GM03348 (cell line): ENCODE data around the gene GRM8.
A peak's percentile ranks its signal among the peaks of the same experiment; 100 is the strongest.
"Not testable (repeated sequence)": the region's sequence is repeated elsewhere in the genome, so short reads cannot be mapped to it uniquely, and the experiment has no call there.

Experiments
- DNase-seq: peaks from one replicate; pipeline ENCODE4 v3.0.0; 2012; ENCODE audit warnings: low spot score

GRM8 gene

DNA sequence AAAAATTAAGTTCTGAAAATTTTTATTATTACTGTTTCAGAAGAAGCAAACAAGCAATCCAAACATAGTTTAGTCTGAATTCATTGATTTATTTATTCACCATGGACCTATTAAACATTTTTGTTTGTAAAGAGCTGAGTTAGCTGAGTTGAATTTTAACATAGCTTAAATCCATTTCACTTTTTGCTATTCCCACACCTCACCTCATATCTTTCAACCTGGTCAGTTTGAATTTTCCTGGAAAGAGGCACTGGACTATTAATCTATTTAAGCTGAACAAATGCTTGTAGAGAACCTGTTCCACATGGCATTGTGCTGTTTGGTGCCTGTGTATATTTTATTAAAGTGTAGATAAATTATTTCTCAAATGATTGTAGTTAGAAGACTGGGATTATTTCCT is 344.2 kb downstream of the GRM8 start:
- DNase-seq = not testable (repeated sequence)

DNA sequence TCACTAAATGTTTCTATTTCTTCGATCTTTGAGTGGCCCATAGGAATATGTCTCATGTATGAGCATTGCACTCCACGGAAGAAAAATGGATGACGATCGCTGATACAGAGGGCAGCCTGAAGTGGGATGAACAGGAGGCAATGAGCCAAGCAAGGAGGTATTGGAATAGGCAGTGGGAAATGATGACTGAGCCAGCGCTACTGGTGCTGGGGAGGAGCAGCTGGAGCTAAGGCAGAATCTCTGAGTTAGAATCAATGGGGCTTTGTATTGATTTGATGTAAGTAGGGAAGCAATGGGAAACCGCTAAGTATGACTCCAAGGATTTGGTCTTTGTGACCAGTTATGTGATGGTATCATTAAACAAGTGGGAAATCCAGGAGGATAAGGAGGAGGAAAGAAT is 345.1 kb downstream of the GRM8 start:
- not testable (repeated sequence) for DNase-seq

GRCh38 chr7:126905255-126905654 is 347.5 kb downstream of the GRM8 start:
- DNase-seq = not testable (repeated sequence)

DNA sequence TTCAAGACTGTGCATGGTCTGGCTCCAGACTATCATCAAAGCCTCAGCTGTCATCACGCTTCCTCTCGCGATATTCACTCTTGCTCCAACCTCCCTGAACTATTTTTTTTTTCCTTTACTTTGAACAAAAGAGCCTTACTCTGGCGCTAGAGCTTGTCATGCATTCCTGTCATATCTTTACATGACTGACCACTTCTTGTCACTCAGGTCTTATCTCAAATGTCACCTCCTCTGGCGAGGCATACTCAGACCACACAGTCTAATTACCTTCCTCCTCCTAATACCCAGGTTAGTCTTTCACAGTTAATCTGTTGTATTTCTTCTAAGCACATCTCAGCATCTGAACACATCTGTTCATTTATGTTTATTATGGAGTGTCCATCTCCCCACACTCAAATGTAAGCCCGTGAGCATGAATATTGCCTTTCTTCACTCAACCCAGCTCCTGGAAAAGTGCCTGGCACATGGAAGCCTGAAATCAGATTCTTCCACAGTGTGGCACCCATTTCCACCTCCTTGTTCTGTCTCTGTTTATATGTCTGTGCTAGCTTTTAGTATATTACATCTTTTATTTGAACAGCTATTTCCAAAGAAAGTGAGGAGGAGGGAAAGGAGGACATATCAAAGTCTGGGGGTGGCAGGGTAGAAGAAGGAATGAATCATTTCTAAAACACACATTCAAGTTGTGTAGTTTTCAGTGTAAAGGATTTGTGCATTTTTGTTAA is 351.5 kb downstream of the GRM8 start:
- not testable (repeated sequence) for DNase-seq

GRCh38 chr7:126887980-126888379 is 364.8 kb downstream of the GRM8 start:
- DNase-seq = not testable (repeated sequence)

- not testable (repeated sequence) for DNase-seq
Observed at GRCh38 chr7:126887560-126887959, 365.2 kb downstream of the GRM8 start.

GRCh38 chr7:126882730-126883129 is 370.0 kb downstream of the GRM8 start:
- not testable (repeated sequence) for DNase-seq

DNA sequence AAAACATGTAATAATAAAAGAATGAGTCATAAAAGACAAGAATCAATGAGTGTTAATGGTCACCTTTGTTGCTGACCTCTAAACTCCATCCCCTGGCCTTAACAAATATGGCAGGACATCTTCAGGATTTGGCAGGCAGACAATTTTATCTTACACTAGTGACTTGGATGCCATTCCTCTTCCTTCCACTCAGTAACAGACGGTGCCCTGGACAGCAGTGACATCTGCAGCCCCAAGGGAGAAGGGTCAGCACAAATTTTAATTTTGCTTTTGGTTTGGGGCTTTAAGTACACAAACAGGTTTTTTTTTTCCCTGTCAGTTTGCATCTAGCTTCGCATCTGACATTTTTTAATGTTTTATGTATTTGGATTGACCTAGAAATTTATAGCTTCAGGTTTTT is 370.8 kb downstream of the GRM8 start:
- DNase-seq = not testable (repeated sequence)

- DNase-seq = no peak
Observed at GRCh38 chr7:126881315-126881714, 371.4 kb downstream of the GRM8 start.

DNA sequence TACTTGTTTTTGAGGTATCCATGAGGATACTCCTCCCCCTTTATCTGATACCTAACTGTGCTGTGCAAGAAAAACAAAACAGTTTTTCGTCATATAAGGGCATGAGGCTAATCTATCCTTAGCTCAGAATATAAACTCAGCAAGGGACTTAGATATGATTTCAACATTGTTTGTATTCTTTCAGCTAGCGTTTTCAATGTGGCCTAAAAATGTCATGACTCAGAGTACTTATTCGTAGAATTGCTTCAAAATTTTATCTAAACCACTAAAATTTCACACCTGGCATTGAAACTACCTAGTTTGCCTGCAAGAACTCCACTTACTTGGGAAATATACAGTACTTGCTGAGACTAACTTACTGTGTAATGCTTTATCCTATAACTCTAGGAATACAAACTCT is 376.2 kb downstream of the GRM8 start:
- not testable (repeated sequence) for DNase-seq

- DNase-seq = peak; percentile 13
Observed at GRCh38 chr7:126856691-126857291, 395.9 kb downstream of the GRM8 start.

DNA sequence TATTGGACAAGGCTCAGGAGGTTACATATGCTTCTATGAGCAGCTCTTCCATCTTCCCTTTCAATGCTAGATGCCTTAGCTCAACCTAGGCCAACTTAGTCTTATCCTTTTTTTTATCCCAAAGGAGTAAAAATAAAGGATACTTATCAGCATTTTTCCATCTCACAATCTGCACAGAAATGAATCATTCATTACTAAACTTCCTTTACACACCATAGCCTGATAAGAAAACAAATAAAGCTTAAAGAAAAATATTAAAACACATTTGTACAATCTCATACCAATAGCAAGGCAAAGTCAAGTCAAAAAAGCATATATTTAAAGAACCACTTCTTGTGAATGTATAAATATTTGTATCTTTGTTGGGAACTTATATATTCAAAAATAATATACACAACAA is 407.4 kb downstream of the GRM8 start:
- no peak for DNase-seq

- no peak for DNase-seq
Observed at GRCh38 chr7:126843883-126844282, 408.9 kb downstream of the GRM8 start.

DNA sequence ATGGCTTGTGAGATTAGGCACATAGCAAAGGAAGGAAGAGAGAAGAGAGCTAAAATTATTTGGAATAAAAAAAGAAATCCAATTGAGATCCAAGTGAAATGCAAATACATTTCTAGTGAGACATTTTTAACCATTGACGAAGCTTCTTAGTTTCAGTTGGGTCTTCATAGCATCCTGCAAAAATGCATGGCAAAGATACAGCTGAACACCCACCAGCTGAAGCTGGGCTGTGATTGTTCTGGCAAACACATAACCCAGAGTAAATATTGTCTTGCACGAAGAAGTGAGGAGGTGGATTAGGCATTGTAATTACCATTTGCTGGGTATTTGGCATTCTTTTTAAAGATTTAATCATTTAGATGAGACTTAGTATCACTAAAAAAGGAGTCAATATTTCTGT is 409.4 kb downstream of the GRM8 start:
- DNase-seq = no peak

- DNase-seq = no peak
Observed at GRCh38 chr7:126842451-126842850, 410.3 kb downstream of the GRM8 start.

DNA sequence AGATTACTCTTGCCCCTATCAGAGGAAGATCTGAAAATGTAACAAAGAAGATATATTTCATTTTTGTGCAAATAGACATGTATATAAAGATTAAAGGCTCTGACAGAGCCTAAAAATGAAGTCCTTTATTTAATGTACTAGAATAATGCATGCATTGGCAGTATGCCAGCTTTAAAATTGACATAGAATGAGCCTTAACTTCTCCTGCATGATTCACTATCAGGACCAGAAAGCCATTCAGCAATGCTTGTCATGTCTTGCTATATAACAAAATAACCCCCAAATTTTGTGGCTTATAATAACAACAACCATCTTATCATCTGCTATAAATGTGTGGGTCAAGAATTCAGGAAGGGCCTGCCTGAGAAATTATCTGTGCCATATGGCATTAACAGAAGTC is 411.9 kb downstream of the GRM8 start:
- DNase-seq = no peak

GRCh38 chr7:126839624-126840023 is 413.1 kb downstream of the GRM8 start:
- DNase-seq = no peak

GRCh38 chr7:126838194-126838593 is 414.5 kb downstream of the GRM8 start:
- DNase-seq = no peak

DNA sequence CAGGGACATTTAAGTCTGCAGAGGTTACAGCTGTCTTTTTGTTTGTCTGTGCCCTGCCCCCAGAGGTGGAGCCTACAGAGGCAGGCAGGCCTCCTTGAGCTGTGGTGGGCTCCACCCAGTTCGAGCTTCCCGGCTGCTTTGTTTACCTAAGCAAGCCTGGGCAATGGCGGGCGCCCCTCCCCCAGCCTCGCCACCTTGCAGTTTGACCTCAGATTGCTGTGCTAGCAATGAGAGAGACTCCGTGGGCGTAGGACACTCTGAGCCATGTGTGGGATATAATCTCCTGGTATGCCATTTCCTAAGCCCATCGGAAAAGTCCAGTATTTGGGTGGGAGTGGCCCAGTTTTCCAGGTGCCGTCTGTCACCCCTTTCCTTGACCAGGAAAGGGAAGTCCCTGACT is 421.5 kb downstream of the GRM8 start:
- DNase-seq = not testable (repeated sequence)

GRCh38 chr7:126820925-126821324 is 431.8 kb downstream of the GRM8 start:
- no peak for DNase-seq

DNA sequence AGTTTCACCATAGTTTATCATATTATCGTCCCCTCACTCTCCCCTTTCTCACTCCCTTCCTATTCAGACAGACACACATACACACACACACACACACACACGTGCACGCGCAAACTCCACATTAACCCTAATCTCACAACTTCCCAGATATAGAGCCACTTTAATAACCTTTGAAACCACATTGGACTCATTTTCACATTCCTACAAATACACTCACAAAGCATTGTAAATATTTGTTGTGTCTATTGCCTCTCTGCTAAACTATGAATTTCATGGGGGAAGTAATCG is 433.6 kb downstream of the GRM8 start:
- no peak for DNase-seq

GRCh38 chr7:126818393-126819196 is 434.1 kb downstream of the GRM8 start:
- no peak for DNase-seq

DNA sequence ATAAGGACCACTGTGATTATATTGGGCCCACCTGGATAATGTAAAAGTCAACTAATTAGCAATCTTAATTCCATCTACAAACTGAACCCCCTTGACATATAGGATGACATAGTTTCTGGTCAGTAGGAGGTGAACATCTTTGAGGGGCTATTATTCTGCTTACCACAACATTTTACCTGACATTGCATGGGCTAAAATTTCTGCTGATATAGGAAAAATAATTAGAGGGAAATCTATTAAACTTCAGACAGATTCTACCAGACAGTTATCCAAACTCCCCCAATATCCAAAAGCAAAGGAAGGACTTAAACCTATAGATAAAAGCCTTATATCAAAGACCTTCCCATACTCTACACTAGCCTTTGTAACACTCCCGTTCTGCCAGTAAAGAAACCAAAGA is 443.6 kb downstream of the GRM8 start:
- no peak for DNase-seq
